NCI-H2227 (cell line): ENCODE results near the gene VAPA.

Experiments used
- DNase-seq: peaks from one replicate; lab custom pipeline; 2025; ENCODE audit not compliant: unreplicated experiment; lab: John Stamatoyannopoulos, UW

VAPA gene

GRCh38 chr18:9913151-9913525, 678 bp upstream of the VAPA start:
- DNase-seq, result peak; percentile 64

GRCh38 chr18:9914334-9914583, 443 bp downstream of the VAPA start:
- DNase-seq, result peak; percentile 70

- DNase-seq, result peak; percentile 47
Observed at GRCh38 chr18:9914584-9915290, 921 bp downstream of the VAPA start.

GRCh38 chr18:9915291-9916076, 1.7 kb downstream of the VAPA start:
- no peak for DNase-seq

GRCh38 chr18:9916077-9916639, 2.3 kb downstream of the VAPA start:
- DNase-seq, result no peak

GRCh38 chr18:9916808-9917207, 3.0 kb downstream of the VAPA start:
- no peak for DNase-seq

- no peak for DNase-seq
Observed at GRCh38 chr18:9918016-9918680, 4.3 kb downstream of the VAPA start.

GRCh38 chr18:9919564-9920232, 5.9 kb downstream of the VAPA start:
- no peak for DNase-seq

- no peak for DNase-seq
Observed at GRCh38 chr18:9922592-9923311, 8.9 kb downstream of the VAPA start.

- no peak for DNase-seq
Observed at GRCh38 chr18:9924371-9924943, 10.6 kb downstream of the VAPA start.

GRCh38 chr18:9925369-9925768, 11.6 kb downstream of the VAPA start:
- no peak for DNase-seq

- DNase-seq, result no peak
Observed at GRCh38 chr18:9925795-9926194, 12.0 kb downstream of the VAPA start.

GRCh38 chr18:9926223-9926894, 12.5 kb downstream of the VAPA start:
- DNase-seq, result no peak

- DNase-seq, result no peak
Observed at GRCh38 chr18:9926977-9927376, 13.2 kb downstream of the VAPA start.

- DNase-seq, result no peak
Observed at GRCh38 chr18:9927392-9928063, 13.7 kb downstream of the VAPA start.

GRCh38 chr18:9928646-9929259, 14.9 kb downstream of the VAPA start:
- DNase-seq, result no peak

- DNase-seq, result no peak
Observed at GRCh38 chr18:9930299-9930884, 16.6 kb downstream of the VAPA start.

- DNase-seq, result no peak
Observed at GRCh38 chr18:9931146-9931545, 17.3 kb downstream of the VAPA start.

- DNase-seq, result no peak
Observed at GRCh38 chr18:9931678-9932077, 17.9 kb downstream of the VAPA start.
